HG02938 (cell line): ENCODE measurements around the gene CLHC1.
"Not testable (repeated sequence)": the region's sequence is repeated elsewhere in the genome, so short reads cannot be mapped to it uniquely, and the experiment has no call there.

Experiments used
- ATAC-seq: cut with Tn5 transposase; IDR thresholded peaks from one replicate; pipeline ENCODE4 v1.9.1; 2021; ENCODE audit warnings: mild to moderate bottlenecking, moderate library complexity; ENCODE audit not compliant: unreplicated experiment

CLHC1 gene

GRCh38 chr2:55232863-55233657 is 967 bp upstream of the CLHC1 start:
- peak; percentile 27 for ATAC-seq

DNA sequence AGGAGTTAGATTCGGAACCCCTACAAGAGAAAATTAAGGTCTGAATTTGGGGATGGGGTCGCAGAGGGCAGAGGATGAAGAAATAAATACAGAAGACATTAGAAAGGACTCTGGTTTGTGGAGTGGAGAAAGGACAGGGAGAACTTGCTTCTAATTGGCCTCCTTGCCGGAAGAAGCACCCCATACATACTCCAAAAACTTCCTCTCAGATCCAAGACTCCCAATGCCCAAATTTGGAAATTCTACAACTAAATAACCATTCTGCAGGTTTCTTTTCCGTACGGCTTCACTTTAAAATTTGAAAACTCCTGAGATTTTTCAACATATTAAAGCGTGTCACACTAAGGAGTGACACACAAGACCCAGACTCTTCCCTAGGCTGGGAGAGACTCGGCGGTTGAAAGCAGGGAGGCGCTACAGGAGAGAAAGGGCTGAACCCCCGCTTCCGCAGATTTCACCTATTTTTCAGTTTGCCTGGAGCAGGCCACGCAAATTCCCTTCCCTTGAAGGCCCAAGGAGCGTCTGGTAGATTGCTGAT is 478 bp downstream of the CLHC1 start:
- ATAC-seq, result no peak

DNA sequence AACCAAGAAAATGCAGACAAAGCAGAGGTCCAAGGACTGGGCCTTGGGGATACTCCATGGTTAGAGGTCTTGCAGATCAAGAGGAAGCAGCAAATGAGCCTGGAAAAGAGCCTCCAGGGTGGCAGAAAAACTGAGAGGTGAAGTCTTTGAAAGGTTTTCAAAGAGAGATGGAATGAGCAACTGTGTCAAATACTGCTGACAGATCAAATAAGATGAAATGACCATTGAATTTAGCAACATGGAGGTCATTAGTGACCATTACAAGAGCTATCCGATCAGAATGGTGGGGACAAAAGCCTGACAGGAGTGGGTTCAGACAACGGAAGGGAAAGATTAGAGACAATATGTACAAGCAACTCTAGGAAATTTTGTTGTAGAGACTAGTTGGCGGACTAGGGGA is 1.5 kb downstream of the CLHC1 start:
- no peak for ATAC-seq

- ATAC-seq, result no peak
Observed at GRCh38 chr2:55229221-55229620, 2.9 kb downstream of the CLHC1 start.

- no peak for ATAC-seq
Observed at GRCh38 chr2:55228226-55228563, 3.9 kb downstream of the CLHC1 start.

GRCh38 chr2:55227437-55228225 is 4.5 kb downstream of the CLHC1 start:
- not testable (repeated sequence) for ATAC-seq

DNA sequence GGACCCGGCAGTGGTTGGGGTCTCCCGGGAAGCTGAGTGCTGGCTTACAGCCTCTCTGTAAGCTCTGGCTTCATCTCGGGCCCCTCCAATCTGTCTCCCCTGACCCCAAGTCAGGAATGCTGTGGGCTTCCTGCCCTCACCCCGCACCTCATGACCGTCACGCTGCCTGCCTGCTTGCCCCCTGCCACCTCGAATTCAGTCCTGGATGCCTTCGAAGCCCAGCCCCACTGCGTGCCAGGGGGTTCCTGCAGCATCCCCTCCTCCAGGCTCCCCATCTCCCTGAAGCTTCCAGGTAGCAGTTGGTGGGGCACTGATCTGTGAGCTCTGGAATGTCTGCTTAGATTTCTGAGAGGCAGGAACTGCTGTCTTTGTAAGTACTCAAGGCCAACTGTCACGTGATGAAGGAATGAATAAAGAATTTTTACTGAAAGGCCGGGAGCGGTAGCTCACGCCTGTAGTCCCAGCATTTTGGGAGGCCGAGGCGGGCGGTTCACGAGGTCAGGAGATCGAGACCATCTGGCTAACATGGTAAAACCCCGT is 6.5 kb downstream of the CLHC1 start:
- no peak for ATAC-seq

- no peak for ATAC-seq
Observed at GRCh38 chr2:55224761-55225261, 7.3 kb downstream of the CLHC1 start.

GRCh38 chr2:55223958-55224760 is 7.9 kb downstream of the CLHC1 start:
- no peak for ATAC-seq

DNA sequence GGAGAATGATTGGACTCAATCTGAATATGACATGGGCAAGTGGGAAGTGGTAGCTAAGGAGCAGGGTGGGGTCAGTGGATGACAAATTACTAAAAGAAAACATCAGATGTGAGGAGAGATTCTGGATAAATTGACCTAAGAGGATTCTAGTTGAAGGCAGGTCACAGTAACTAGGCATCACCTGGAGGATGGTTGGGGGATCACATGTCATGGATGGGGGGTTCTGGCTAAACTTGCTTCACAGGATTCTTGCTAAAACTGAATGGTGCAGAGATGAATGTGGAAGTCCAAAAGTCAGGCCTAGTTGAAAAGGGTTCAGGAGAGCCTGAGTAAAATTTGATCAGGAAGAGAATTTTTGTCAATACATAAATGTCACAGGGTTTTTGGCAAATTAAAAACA is 18.3 kb downstream of the CLHC1 start:
- ATAC-seq, result no peak

DNA sequence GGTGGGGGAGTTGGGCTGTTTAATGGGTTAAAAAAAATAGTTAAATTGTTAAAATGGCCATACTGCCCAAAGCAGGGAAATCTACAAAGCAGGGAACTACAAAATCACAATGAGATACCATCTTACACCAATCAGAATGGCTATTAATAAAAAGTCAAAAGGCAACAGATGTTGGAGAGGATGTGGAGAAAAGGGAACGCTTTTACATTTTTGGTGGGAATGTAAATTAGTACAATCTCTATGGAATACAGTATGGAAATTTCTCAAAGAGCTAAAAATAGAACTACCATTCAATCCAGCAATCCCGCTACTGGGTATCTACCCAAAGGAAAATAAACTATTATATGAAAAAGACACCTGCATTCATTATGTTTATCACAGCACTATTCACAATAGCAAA is 27.1 kb downstream of the CLHC1 start:
- ATAC-seq, result no peak

DNA sequence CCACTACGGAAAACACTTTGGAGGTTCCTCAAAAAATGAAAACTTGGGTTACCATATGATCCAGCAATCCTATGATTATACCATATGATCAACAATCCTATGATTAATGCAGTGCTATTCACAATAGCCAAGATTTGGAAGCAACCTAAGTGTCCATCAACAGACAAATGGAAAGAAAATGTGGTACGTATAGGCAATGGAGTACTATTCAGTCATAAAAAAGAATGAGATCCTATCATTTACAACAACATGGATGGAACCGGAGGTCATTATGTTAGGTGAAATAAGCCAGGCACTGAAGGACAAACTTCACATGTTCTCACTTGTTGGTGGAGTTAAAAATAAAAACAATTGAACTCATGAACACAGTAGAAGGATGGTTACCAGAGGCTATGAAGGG is 27.6 kb downstream of the CLHC1 start:
- no peak for ATAC-seq

- no peak for ATAC-seq
Observed at GRCh38 chr2:55200416-55200815, 31.7 kb downstream of the CLHC1 start.

DNA sequence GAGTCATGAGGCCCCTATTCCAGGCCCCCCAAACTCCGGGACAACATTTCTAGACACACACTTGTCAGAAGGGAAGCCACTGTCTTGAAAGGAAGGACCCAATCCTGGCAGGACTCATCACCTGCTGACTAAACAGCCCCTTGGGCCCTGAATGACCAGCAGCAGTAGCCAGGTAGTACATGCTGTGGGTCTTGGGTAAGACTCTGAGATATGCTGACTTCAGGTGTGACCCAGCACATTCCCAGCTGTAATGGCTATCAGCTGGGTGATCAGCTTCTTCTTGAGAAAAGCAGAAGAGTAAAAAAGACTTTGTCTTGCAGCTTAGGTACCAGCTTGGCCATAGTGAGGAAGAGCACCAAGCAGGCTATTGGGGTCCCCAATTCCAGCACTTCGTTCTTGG is 35.6 kb downstream of the CLHC1 start:
- ATAC-seq, result no peak

GRCh38 chr2:55191888-55192287 is 40.2 kb downstream of the CLHC1 start:
- ATAC-seq, result not testable (repeated sequence)

DNA sequence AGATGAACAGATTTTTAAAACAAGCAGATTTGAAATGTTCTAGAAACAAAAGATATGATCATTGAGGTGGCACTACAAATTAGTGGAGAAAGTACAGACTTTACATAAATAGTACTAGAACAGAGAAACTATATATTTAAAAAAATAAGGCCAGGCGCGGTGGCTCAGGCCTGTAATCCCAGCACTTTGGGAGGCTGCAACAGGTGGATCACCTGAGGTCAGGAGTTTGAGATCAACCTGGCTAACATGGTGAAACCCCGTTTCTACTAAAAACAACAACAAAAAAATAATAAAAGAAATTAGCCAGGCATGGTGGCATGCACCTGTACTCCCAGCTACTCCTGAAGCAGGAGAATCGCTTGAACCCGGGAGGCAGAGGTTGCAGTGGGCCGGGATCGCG is 45.3 kb downstream of the CLHC1 start:
- ATAC-seq, result not testable (repeated sequence)

- ATAC-seq, result no peak
Observed at GRCh38 chr2:55180374-55180773, 51.7 kb downstream of the CLHC1 start.

GRCh38 chr2:55176094-55176415 is 56.0 kb downstream of the CLHC1 start:
- no peak for ATAC-seq

- ATAC-seq, result peak; percentile 58
Observed at GRCh38 chr2:55175254-55176093, 56.6 kb downstream of the CLHC1 start.

DNA sequence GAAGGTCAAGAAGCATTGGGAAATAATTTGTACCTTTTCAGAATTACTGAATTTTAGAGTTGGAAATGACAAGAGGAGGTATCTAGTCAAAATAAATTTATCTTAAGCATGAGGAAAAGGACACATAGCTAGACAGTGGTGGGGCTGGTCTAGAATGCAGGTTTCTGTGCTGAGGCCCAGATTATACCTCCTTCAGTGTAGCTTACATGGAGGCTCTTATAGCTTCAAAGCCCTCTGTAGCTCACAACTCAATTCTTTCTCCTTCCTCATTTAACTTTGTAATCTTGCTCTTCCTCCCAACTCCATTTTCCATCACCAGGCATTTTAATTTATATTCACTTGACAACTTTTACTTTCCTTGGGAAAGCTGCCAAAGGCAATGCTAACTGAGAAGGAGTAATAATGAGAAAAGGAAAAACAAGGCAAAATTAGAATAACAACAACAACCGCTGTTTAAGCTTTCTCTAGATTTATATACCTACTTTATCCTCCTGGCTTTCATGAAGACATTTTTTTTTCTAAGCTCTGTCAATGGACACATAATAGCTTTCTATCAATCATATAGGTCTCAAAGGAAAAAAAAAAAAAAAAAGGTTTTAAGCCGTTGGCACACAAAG is 58.5 kb downstream of the CLHC1 start:
- ATAC-seq, result no peak
